ES-I3 (cell line): ENCODE data around the gene RNASE3.
A peak's percentile ranks its signal among the peaks of the same experiment; 100 is the strongest.
"Not testable (repeated sequence)": the region's sequence is repeated elsewhere in the genome, so short reads cannot be mapped to it uniquely, and the experiment has no call there.

Experiments used
- H3K36me3 ChIP-seq: 2 replicates; pipeline ENCODE4 v1.6.1; 2013; ENCODE audit warnings: mild to moderate bottlenecking, low read length, control low read depth, moderate library complexity; ENCODE audit not compliant: insufficient read depth
- H3K4me1 ChIP-seq: 2 replicates; pipeline ENCODE4 v1.6.1; 2013; ENCODE audit warnings: mild to moderate bottlenecking, control low read depth, low read length; ENCODE audit not compliant: insufficient read depth
- H3K9ac ChIP-seq: 2 replicates; pipeline ENCODE4 v1.6.1; 2013; ENCODE audit warnings: low read depth, mild to moderate bottlenecking, low read length, moderate library complexity
- H3K9me3 ChIP-seq: 2 replicates; pipeline ENCODE4 v1.6.1; 2013; ENCODE audit warnings: mild to moderate bottlenecking, low read length, moderate library complexity; ENCODE audit not compliant: control insufficient read depth, insufficient read depth

Gene RNASE3

GRCh38 chr14:20882787-20883186, 8.4 kb upstream of the RNASE3 start:
- H3K9ac ChIP-seq, H3K36me3 ChIP-seq, H3K9me3 ChIP-seq, H3K4me1 ChIP-seq: not testable (repeated sequence)

- H3K9ac ChIP-seq, H3K9me3 ChIP-seq, H3K4me1 ChIP-seq, H3K36me3 ChIP-seq: not testable (repeated sequence)
Measured at GRCh38 chr14:20888411-20888810, 2.8 kb upstream of the RNASE3 start.

- H3K4me1 ChIP-seq, H3K36me3 ChIP-seq, H3K9ac ChIP-seq, H3K9me3 ChIP-seq: not testable (repeated sequence)
Measured at GRCh38 chr14:20895322-20895721, 4.1 kb downstream of the RNASE3 start.

- Histone ChIP-seq H3K9ac (no peak overlapping the region), H3K36me3 (no peaks in the 10 kb centered on the region), H3K4me1 (peaks cover 3% of the 10 kb centered on the region; the same call in 1 of the 2 replicates), H3K9me3 (no peaks in the 10 kb centered on the region)
Measured at GRCh38 chr14:20904393-20905029, 13.3 kb downstream of the RNASE3 start.

- Histone ChIP-seq H3K9me3 (no peaks in the 10 kb centered on the region), H3K36me3 (no peaks in the 10 kb centered on the region), H3K9ac (no peak overlapping the region), H3K4me1 (peaks cover 3% of the 10 kb centered on the region; the same call in 1 of the 2 replicates)
Measured at GRCh38 chr14:20905676-20906075, 14.5 kb downstream of the RNASE3 start.

- no peaks in the 10 kb centered on the region for H3K36me3 ChIP-seq
- H3K9me3 ChIP-seq: no peaks in the 10 kb centered on the region
- H3K4me1 ChIP-seq: peaks cover 3% of the 10 kb centered on the region; the same call in 1 of the 2 replicates
Measured at GRCh38 chr14:20907214-20907613, 16.0 kb downstream of the RNASE3 start.

GRCh38 chr14:20910822-20911221, 19.6 kb downstream of the RNASE3 start:
- H3K4me1 ChIP-seq, H3K9me3 ChIP-seq, H3K36me3 ChIP-seq, H3K9ac ChIP-seq: not testable (repeated sequence)

More at GRCh38 chr14:20907214-20907613, 16.0 kb downstream of the RNASE3 start:
- H3K9ac ChIP-seq: no peak overlapping the region

GRCh38 chr14:20919038-20919756, 28.0 kb downstream of the RNASE3 start:
- H3K9ac ChIP-seq, H3K4me1 ChIP-seq, H3K36me3 ChIP-seq, H3K9me3 ChIP-seq: not testable (repeated sequence)

- not testable (repeated sequence) for H3K9ac ChIP-seq, H3K9me3 ChIP-seq, H3K36me3 ChIP-seq, H3K4me1 ChIP-seq
Measured at GRCh38 chr14:20923766-20924297, 32.6 kb downstream of the RNASE3 start.

GRCh38 chr14:20934148-20934762, 43.1 kb downstream of the RNASE3 start:
- Histone ChIP-seq H3K4me1 (no peaks in the 10 kb centered on the region), H3K9me3 (no peaks in the 10 kb centered on the region)

GRCh38 chr14:20935303-20935984, 44.3 kb downstream of the RNASE3 start:
- Histone ChIP-seq H3K4me1 (no peaks in the 10 kb centered on the region), H3K9ac (no peak overlapping the region), H3K36me3 (no peaks in the 10 kb centered on the region), H3K9me3 (no peaks in the 10 kb centered on the region)

More at GRCh38 chr14:20934148-20934762, 43.1 kb downstream of the RNASE3 start:
- Histone ChIP-seq H3K9ac (peak overlapping the region; percentile 33; the same call in 1 of the 2 replicates), H3K36me3 (no peaks in the 10 kb centered on the region)
